Sigmoid colon (tissue), 4 donors: ENCODE results near the gene PRKRIP1.

Experiments used
- EP300 ChIP-seq, 4 donors: sonication (generic); formaldehyde crosslinking; IDR thresholded peaks; one replicate each; pipeline ENCODE4 v1.6.1; 2017; ENCODE audit warnings: antibody characterized with exemption in 4 of 4
- POLR2AphosphoS5 ChIP-seq, 4 donors: sonication (generic); formaldehyde crosslinking; IDR thresholded peaks; one replicate each; pipeline ENCODE4 v1.6.1; 2017; ENCODE audit warnings: antibody characterized with exemption in 4 of 4
- TF ChIP-seq, protein P1 (sequence below), 4 experiments: fragments of 450-650 bp in 3 of 4; fragments of 200-600 bp in 1 of 4; IDR thresholded peaks; one replicate each; pipeline ENCODE4 v1.5.1; 2016 to 2019; ENCODE audit warnings: antibody characterized with exemption in 4 of 4, mild to moderate bottlenecking in 3 of 4, moderate library complexity in 2 of 4

DNA sequence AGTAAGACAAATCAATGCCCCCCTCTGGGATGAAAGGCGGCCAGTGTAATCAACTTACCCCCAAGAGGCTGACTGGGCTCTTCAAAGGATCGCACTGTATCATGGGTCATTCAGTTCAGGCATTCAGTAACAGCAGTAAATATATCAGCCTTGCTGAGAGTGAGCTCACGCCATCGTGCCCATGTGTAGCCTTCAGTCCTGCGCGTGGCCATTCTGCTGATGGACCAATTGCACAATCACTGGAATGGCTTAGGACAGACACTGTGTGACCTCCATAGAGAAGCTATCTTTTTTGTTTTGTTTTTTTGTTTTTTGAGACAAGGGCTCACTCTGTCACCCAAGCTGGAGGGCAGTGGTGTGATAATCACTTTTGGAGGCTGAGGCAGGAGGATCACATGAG is 9.1 kb upstream of the PRKRIP1 start:
- no peak for TF ChIP-seq EP300 (IDR thresholded peaks at IDR 0.05)
- TF ChIP-seq, protein P1, sequence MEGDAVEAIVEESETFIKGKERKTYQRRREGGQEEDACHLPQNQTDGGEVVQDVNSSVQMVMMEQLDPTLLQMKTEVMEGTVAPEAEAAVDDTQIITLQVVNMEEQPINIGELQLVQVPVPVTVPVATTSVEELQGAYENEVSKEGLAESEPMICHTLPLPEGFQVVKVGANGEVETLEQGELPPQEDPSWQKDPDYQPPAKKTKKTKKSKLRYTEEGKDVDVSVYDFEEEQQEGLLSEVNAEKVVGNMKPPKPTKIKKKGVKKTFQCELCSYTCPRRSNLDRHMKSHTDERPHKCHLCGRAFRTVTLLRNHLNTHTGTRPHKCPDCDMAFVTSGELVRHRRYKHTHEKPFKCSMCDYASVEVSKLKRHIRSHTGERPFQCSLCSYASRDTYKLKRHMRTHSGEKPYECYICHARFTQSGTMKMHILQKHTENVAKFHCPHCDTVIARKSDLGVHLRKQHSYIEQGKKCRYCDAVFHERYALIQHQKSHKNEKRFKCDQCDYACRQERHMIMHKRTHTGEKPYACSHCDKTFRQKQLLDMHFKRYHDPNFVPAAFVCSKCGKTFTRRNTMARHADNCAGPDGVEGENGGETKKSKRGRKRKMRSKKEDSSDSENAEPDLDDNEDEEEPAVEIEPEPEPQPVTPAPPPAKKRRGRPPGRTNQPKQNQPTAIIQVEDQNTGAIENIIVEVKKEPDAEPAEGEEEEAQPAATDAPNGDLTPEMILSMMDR (IDR thresholded peaks at IDR 0.05) = no peak
- no peak for TF ChIP-seq POLR2AphosphoS5 (IDR thresholded peaks at IDR 0.05)
